Kidney epithelial cell (primary cell): Measurements from ENCODE around the gene MACC1. TPM values are rescaled to one million over a fixed set of nuclear protein-coding genes. Genes with fewer than 3 reads are reported as not detected.

Experiments used
- DNase-seq: peaks from one replicate; pipeline ENCODE4 v3.0.0-alpha.2; 2010; ENCODE audit warnings: low read depth
- H3K27me3 ChIP-seq: 2 replicates; pipeline ENCODE4 v1.6.0; 2011; ENCODE audit warnings: low read length; ENCODE audit not compliant: control insufficient read depth, insufficient read depth
- H3K36me3 ChIP-seq: 2 replicates; pipeline ENCODE4 v1.5.1; 2011; ENCODE audit warnings: low read length; ENCODE audit not compliant: control insufficient read depth, insufficient read depth
- H3K4me3 ChIP-seq: 2 replicates; pipeline ENCODE4 v1.5.1; 2011; ENCODE audit warnings: low read depth, mild to moderate bottlenecking, control low read depth, low read length
- CTCF ChIP-seq: IDR thresholded peaks from 2 replicates; pipeline ENCODE4 v1.5.1; 2011; ENCODE audit warnings: mild to moderate bottlenecking, moderate library complexity, low read length, control low read depth, inconsistent platforms; ENCODE audit not compliant: insufficient read depth, poor library complexity, severe bottlenecking
- total RNA-seq: library from RNA; depleted of rRNA; stranded (reverse); fragments of >200 nt; gene quantifications from 2 replicates; pipeline ENCODE4 v1.2.3, GENCODE V29; 2015

The MACC1 gene
- total RNA-seq, 1 donor from 2014 or later = 57.5 TPM

GRCh38 chr7:20246236-20246635, 29.1 kb upstream of the MACC1 start:
- no peaks in the 10 kb centered on the region for H3K36me3 ChIP-seq
- DNase-seq = no peak
- no peaks in the 10 kb centered on the region for H3K27me3 ChIP-seq
- H3K4me3 ChIP-seq = no peak overlapping the region
- no peak for TF ChIP-seq CTCF

GRCh38 chr7:20244334-20245120, 27.3 kb upstream of the MACC1 start:
- no peak for TF ChIP-seq CTCF
- H3K4me3 ChIP-seq = no peak overlapping the region
- no peaks in the 10 kb centered on the region for H3K36me3 ChIP-seq
- no peaks in the 10 kb centered on the region for H3K27me3 ChIP-seq
- no peak for DNase-seq

GRCh38 chr7:20241911-20242261, 24.7 kb upstream of the MACC1 start:
- no peak for TF ChIP-seq CTCF
- DNase-seq = no peak
- H3K27me3 ChIP-seq = no peaks in the 10 kb centered on the region
- H3K36me3 ChIP-seq = no peaks in the 10 kb centered on the region
- no peak overlapping the region for H3K4me3 ChIP-seq

- H3K36me3 ChIP-seq = no peaks in the 10 kb centered on the region
- no peak for TF ChIP-seq CTCF
- no peaks in the 10 kb centered on the region for H3K27me3 ChIP-seq
- no peak overlapping the region for H3K4me3 ChIP-seq
- DNase-seq = peak; percentile 81
Measured at GRCh38 chr7:20241194-20241910, 24.2 kb upstream of the MACC1 start.

- Histone ChIP-seq H3K4me3 (no peak overlapping the region), H3K27me3 (no peaks in the 10 kb centered on the region), H3K36me3 (no peaks in the 10 kb centered on the region)
- TF ChIP-seq CTCF = no peak
- DNase-seq = no peak
Measured at GRCh38 chr7:20240080-20240926, 23.1 kb upstream of the MACC1 start.
